ENCODE results near the gene MRPL41.

MRPL41 gene
- long read RNA-seq, transcript MRPL41-201 (2 exons, 1,262 nt), result major isoform, 17 of 17 reads
- long read RNA-seq, partial matches to known transcripts, result 0 of 17 reads
- long read RNA-seq, other reads (novel, unspliced or antisense), result 0 of 17 reads

DNA sequence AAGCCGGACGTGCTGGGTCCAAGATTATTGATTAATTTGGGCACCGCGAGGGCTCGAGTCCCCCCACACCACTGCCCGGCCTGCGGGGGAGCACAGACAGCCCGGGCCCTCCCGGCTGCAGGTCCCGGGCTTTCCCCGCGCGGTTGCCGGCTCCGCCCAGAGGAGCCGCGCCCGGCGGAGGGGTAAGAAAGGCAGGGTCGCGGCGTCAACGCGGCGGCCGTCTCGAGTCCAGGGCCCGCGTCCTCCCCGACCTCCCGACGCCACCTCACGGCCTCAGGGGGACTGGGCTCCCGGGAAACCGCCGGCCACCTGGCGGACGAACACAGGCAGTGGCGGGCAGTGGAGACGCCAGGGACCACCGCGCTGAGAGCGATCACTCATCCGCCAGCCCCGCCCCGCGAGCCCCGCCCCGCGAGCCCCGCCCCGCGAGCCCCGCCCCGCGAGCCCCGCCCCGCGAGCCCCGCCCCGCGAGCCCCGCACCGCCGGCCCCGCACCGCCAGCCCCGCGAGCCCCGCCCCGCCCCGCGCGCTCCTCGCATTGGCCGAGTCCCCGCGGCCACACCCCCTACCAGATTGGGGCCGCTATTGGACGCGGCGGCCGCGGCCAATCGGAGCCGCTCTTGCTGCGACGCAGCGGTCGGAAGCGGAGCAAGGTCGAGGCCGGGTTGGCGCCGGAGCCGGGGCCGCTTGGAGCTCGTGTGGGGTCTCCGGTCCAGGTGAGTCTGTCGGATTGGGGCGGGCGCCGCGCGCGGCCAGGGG, at the start of gene MRPL41:
TSS of gene MRPL41 (plus strand) at position 616 of the 758 bp plus-strand sequence. CDS start 203 bp downstream, outside the sequence.
- H3K27me3 ChIP-seq (ENCODE audit: insufficient read depth, poor library complexity, severe bottlenecking), result no peaks in the 10 kb centered on the region
- peak within 1 kb of the TSS; percentile 63 for H3K27ac ChIP-seq (replicated peaks)
- peak; percentile 47; the same call in 1 of the 2 replicates for TF ChIP-seq POLR2AphosphoS5 (IDR thresholded peaks at IDR 0.05; ENCODE audit: low read depth)
- no peak for TF ChIP-seq GABPA (IDR thresholded peaks at IDR 0.05; ENCODE audit: low read depth)
- TF ChIP-seq, protein P1, sequence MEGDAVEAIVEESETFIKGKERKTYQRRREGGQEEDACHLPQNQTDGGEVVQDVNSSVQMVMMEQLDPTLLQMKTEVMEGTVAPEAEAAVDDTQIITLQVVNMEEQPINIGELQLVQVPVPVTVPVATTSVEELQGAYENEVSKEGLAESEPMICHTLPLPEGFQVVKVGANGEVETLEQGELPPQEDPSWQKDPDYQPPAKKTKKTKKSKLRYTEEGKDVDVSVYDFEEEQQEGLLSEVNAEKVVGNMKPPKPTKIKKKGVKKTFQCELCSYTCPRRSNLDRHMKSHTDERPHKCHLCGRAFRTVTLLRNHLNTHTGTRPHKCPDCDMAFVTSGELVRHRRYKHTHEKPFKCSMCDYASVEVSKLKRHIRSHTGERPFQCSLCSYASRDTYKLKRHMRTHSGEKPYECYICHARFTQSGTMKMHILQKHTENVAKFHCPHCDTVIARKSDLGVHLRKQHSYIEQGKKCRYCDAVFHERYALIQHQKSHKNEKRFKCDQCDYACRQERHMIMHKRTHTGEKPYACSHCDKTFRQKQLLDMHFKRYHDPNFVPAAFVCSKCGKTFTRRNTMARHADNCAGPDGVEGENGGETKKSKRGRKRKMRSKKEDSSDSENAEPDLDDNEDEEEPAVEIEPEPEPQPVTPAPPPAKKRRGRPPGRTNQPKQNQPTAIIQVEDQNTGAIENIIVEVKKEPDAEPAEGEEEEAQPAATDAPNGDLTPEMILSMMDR (IDR thresholded peaks at IDR 0.05; ENCODE audit: insufficient read depth, low read length), result no peak
- TF ChIP-seq, protein P2, sequence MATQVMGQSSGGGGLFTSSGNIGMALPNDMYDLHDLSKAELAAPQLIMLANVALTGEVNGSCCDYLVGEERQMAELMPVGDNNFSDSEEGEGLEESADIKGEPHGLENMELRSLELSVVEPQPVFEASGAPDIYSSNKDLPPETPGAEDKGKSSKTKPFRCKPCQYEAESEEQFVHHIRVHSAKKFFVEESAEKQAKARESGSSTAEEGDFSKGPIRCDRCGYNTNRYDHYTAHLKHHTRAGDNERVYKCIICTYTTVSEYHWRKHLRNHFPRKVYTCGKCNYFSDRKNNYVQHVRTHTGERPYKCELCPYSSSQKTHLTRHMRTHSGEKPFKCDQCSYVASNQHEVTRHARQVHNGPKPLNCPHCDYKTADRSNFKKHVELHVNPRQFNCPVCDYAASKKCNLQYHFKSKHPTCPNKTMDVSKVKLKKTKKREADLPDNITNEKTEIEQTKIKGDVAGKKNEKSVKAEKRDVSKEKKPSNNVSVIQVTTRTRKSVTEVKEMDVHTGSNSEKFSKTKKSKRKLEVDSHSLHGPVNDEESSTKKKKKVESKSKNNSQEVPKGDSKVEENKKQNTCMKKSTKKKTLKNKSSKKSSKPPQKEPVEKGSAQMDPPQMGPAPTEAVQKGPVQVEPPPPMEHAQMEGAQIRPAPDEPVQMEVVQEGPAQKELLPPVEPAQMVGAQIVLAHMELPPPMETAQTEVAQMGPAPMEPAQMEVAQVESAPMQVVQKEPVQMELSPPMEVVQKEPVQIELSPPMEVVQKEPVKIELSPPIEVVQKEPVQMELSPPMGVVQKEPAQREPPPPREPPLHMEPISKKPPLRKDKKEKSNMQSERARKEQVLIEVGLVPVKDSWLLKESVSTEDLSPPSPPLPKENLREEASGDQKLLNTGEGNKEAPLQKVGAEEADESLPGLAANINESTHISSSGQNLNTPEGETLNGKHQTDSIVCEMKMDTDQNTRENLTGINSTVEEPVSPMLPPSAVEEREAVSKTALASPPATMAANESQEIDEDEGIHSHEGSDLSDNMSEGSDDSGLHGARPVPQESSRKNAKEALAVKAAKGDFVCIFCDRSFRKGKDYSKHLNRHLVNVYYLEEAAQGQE (IDR thresholded peaks at IDR 0.05; ENCODE audit: insufficient replicate concordance, low read depth), result no peak
- H3K4me3 ChIP-seq (replicated peaks; ENCODE audit: insufficient read depth, low read length), result peak within 1 kb of the TSS; percentile 89
- DNase-seq (ENCODE audit: low read depth in 1 of 2, low spot score in 1 of 2), result peak; percentile 86

DNA sequence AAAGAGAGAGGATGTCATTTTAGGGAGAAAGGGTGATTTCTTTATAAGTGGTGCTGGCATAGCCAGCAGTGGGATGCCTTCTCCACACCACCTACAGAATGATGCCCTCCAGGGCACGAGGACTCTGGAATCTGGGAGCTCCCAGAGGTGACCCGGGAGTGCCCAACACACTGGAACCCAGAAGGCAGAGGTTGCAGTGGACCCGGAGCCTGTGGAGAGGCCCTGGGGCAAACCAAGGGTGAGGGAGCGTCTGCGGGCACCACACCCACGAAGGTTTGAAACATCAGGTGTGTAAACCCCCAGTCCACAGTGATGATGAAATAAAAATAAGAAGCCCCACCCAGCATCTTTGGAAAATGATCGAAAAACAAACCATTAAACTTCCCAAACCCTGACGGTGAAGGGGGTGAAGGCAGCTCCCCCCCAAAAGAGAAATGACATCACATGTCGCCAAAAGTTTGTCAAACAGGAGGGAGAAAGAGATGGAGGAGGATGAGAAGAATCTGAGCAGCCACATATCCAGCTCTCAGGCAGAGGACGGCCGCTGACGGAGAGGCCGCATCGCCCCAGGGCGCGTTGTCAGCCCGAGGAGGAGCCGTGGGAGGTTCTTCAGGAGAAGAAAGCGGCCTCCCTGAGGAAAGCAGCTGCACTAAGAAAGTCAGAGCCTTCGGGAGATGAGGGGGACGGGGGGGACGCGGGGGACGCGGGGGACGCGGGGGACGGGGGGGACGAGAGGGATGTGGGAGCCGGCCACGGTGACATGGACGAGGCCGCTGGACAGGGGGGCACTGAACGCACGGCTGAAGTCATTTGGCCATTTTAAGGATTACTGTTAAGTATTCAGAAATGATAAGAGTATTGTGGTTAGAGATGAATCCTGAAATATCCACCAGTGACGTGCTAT, 49.4 kb upstream of the MRPL41 start:
- no peak for DNase-seq (ENCODE audit: low read depth in 1 of 2, low spot score in 1 of 2)
- H3K27me3 ChIP-seq (ENCODE audit: insufficient read depth, poor library complexity, severe bottlenecking), result no peaks in the 10 kb centered on the region
- H3K4me3 ChIP-seq (replicated peaks; ENCODE audit: insufficient read depth, low read length), result no peak overlapping the region
- TF ChIP-seq POLR2AphosphoS5 (IDR thresholded peaks at IDR 0.05; ENCODE audit: low read depth) (no peak), GABPA (IDR thresholded peaks at IDR 0.05; ENCODE audit: low read depth) (no peak), SPI1 (IDR thresholded peaks at IDR 0.05; ENCODE audit: borderline replicate concordance, low read depth) (no peak)
- TF ChIP-seq, protein P2 (IDR thresholded peaks at IDR 0.05; ENCODE audit: insufficient replicate concordance, low read depth), result no peak
- TF ChIP-seq, protein P1 (IDR thresholded peaks at IDR 0.05; ENCODE audit: insufficient read depth, low read length), result no peak
- no peak overlapping the region for H3K27ac ChIP-seq (replicated peaks)

DNA sequence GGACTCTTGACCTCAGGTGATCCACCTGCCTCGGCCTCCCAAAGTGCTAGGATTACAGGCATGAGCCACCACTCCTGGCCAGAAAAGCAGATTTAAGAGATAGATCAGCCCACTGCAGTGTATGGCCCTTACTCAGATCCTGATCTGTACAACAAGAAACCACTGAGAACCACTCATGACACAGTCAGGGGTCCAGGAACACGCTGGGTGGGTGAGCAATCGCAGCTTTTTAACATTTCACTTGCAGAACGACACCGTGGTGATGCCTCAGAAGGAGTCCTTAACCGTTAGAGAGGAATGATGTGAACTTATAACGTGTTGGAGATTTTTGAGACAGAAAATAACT, 47.3 kb upstream of the MRPL41 start:
- no peaks in the 10 kb centered on the region for H3K27me3 ChIP-seq (ENCODE audit: insufficient read depth, poor library complexity, severe bottlenecking)
- H3K27ac ChIP-seq (replicated peaks), result no peak overlapping the region
- H3K4me3 ChIP-seq (replicated peaks; ENCODE audit: insufficient read depth, low read length), result no peak overlapping the region
- TF ChIP-seq SPI1 (IDR thresholded peaks at IDR 0.05; ENCODE audit: borderline replicate concordance, low read depth), result no peak
- no peak for TF ChIP-seq GABPA (IDR thresholded peaks at IDR 0.05; ENCODE audit: low read depth)
- TF ChIP-seq, protein P1 (IDR thresholded peaks at IDR 0.05; ENCODE audit: insufficient read depth, low read length), result no peak
- no peak for TF ChIP-seq POLR2AphosphoS5 (IDR thresholded peaks at IDR 0.05; ENCODE audit: low read depth)
- TF ChIP-seq, protein P2 (IDR thresholded peaks at IDR 0.05; ENCODE audit: insufficient replicate concordance, low read depth), result no peak
- DNase-seq (ENCODE audit: low read depth in 1 of 2, low spot score in 1 of 2), result no peak

Data from HL-60 (cell line).